ENCODE measurements around the gene UMODL1. TPM values are rescaled to one million over a fixed set of nuclear protein-coding genes. Genes with fewer than 3 reads are reported as not detected.

The UMODL1 gene
- total RNA-seq, 5 donors from 2014 or later (not counting 1 experiment from before 2014, with no cell fraction given), result 0.16 to 0.99 (median 0.82) TPM

GRCh38 chr21:42154237-42155044 lies 83.3 kb downstream of the UMODL1 start:
- H3K27me3 ChIP-seq (replicated peaks in 1 of 2; ENCODE audit: control insufficient read depth in 2 of 2, extremely low read depth in 1 of 2, insufficient read depth in 2 of 2, low read length in 1 of 2), result peaks cover 0 to 42% of the 10 kb centered on the region in 2 experiments
- ATAC-seq (replicated peaks in 1 of 4) (no peak), DNase-seq (no peak)
- CTCF ChIA-PET, result no interaction called here
- H3K36me3 Mint-ChIP-seq, result no peaks in the 10 kb centered on the region
- peaks cover under 1 to 7% of the 10 kb centered on the region in 2 experiments for H3K4me1 ChIP-seq (ENCODE audit: control insufficient read depth in 1 of 2, extremely low read depth in 1 of 2, insufficient read depth in 2 of 2, low read length in 2 of 2)
- POLR2A ChIA-PET, result no interaction called here
- WGBS (ENCODE audit: insufficient coverage), result 73% methylated on average over 14 of the region's 17 CpGs
- H3K27ac ChIP-seq (ENCODE audit: low read length), result no peak overlapping the region
- H3K4me1 Mint-ChIP-seq, result peaks cover 3 to 7% (median 6%) of the 10 kb centered on the region in 3 donors
- no peaks in the 10 kb centered on the region for H3K36me3 ChIP-seq (ENCODE audit: control insufficient read depth in 2 of 2, extremely low read depth in 1 of 2, insufficient read depth in 1 of 2, low read length in 1 of 2)
- H3K27me3 Mint-ChIP-seq, result peaks cover 0 to 2% of the 10 kb centered on the region in 2 donors
- no peak overlapping the region for H3K4me3 ChIP-seq (ENCODE audit: control insufficient read depth in 1 of 2, extremely low read depth in 1 of 2, low read length in 1 of 2)
- no peak overlapping the region for H3K4me3 Mint-ChIP-seq
- no peaks in the 10 kb centered on the region for H3K9me3 ChIP-seq
- no peaks in the 10 kb centered on the region for H3K9me3 Mint-ChIP-seq
- no peak overlapping the region for H3K27ac Mint-ChIP-seq

GRCh38 chr21:42155045-42155855 lies 84.1 kb downstream of the UMODL1 start:
- Mint-ChIP-seq H3K4me3 (no peak overlapping the region), H3K27me3 (peaks cover 0 to 2% of the 10 kb centered on the region in 2 donors), H3K36me3 (no peaks in the 10 kb centered on the region), H3K4me1 (peaks cover 8 to 12% (median 11%) of the 10 kb centered on the region in 3 donors), H3K27ac (no peak overlapping the region), H3K9me3 (no peaks in the 10 kb centered on the region)
- DNase-seq (no peak), ATAC-seq (replicated peaks in 1 of 4) (no peak)
- POLR2A ChIA-PET, result no interaction called here
- WGBS (ENCODE audit: insufficient coverage), result 85% methylated on average over 15 of the region's 23 CpGs
- Histone ChIP-seq H3K4me1 (ENCODE audit: control insufficient read depth in 1 of 2, extremely low read depth in 1 of 2, insufficient read depth in 2 of 2, low read length in 2 of 2) (peaks cover 8 to 12% of the 10 kb centered on the region in 2 experiments), H3K9me3 (no peaks in the 10 kb centered on the region), H3K27ac (ENCODE audit: low read length) (no peak overlapping the region), H3K4me3 (ENCODE audit: control insufficient read depth in 1 of 2, extremely low read depth in 1 of 2, low read length in 1 of 2) (no peak overlapping the region), H3K27me3 (replicated peaks in 1 of 2; ENCODE audit: control insufficient read depth in 2 of 2, extremely low read depth in 1 of 2, insufficient read depth in 2 of 2, low read length in 1 of 2) (peaks cover 0 to 46% of the 10 kb centered on the region in 2 experiments), H3K36me3 (ENCODE audit: control insufficient read depth in 2 of 2, extremely low read depth in 1 of 2, insufficient read depth in 1 of 2, low read length in 1 of 2) (no peaks in the 10 kb centered on the region)
- CTCF ChIA-PET, result no interaction called here

GRCh38 chr21:42156690-42157605 lies 85.8 kb downstream of the UMODL1 start:
- ChIA-PET CTCF (no interaction called here), POLR2A (interaction anchor here in 1 of 2 donors (0.6 kb wide), 1 partner anchor 246 kb away, joined by 9 read pairs; no protein-coding TSS in a partner anchor)
- no peak overlapping the region for H3K27ac Mint-ChIP-seq
- no peaks in the 10 kb centered on the region for H3K9me3 Mint-ChIP-seq
- Histone ChIP-seq H3K4me1 (ENCODE audit: control insufficient read depth in 1 of 2, extremely low read depth in 1 of 2, insufficient read depth in 2 of 2, low read length in 2 of 2) (peaks cover 21 to 28% of the 10 kb centered on the region in 2 experiments), H3K27ac (ENCODE audit: low read length) (no peak overlapping the region), H3K9me3 (no peaks in the 10 kb centered on the region), H3K27me3 (replicated peaks in 1 of 2; ENCODE audit: control insufficient read depth in 2 of 2, extremely low read depth in 1 of 2, insufficient read depth in 2 of 2, low read length in 1 of 2) (peaks cover 0 to 41% of the 10 kb centered on the region in 2 experiments), H3K36me3 (ENCODE audit: control insufficient read depth in 2 of 2, extremely low read depth in 1 of 2, insufficient read depth in 1 of 2, low read length in 1 of 2) (no peaks in the 10 kb centered on the region), H3K4me3 (ENCODE audit: control insufficient read depth in 1 of 2, extremely low read depth in 1 of 2, low read length in 1 of 2) (no peak overlapping the region)
- H3K4me3 Mint-ChIP-seq, result no peak overlapping the region
- H3K36me3 Mint-ChIP-seq, result no peaks in the 10 kb centered on the region
- peaks cover 21 to 25% (median 25%) of the 10 kb centered on the region in 3 donors for H3K4me1 Mint-ChIP-seq
- H3K27me3 Mint-ChIP-seq, result peaks cover 0 to 2% of the 10 kb centered on the region in 2 donors
- WGBS (ENCODE audit: insufficient coverage), result 89% methylated on average over 14 of the region's 20 CpGs
- DNase-seq (no peak), ATAC-seq (replicated peaks in 1 of 4) (no peak)

- Mint-ChIP-seq H3K4me3 (no peak overlapping the region), H3K27me3 (peaks cover 0 to 2% of the 10 kb centered on the region in 2 donors), H3K4me1 (peaks cover 28 to 33% (median 32%) of the 10 kb centered on the region in 3 donors), H3K36me3 (no peaks in the 10 kb centered on the region), H3K27ac (no peak overlapping the region), H3K9me3 (no peaks in the 10 kb centered on the region)
- no peak for DNase-seq
- no peaks in the 10 kb centered on the region for H3K9me3 ChIP-seq
- POLR2A ChIA-PET, result interaction anchor here in 1 of 2 donors (0.6 kb wide), 1 partner anchor 247 kb away, joined by 9 read pairs; no protein-coding TSS in a partner anchor
- no peak overlapping the region for H3K27ac ChIP-seq (ENCODE audit: low read length)
- peaks cover 0 to 41% of the 10 kb centered on the region in 2 experiments for H3K27me3 ChIP-seq (replicated peaks in 1 of 2; ENCODE audit: control insufficient read depth in 2 of 2, extremely low read depth in 1 of 2, insufficient read depth in 2 of 2, low read length in 1 of 2)
- WGBS (ENCODE audit: insufficient coverage), result 90% methylated on average over 4 of the region's 11 CpGs
- CTCF ChIA-PET, result no interaction called here
- ATAC-seq (replicated peaks in 1 of 4), result no peak
- H3K4me3 ChIP-seq (ENCODE audit: control insufficient read depth in 1 of 2, extremely low read depth in 1 of 2, low read length in 1 of 2), result no peak overlapping the region
- H3K36me3 ChIP-seq (ENCODE audit: control insufficient read depth in 2 of 2, extremely low read depth in 1 of 2, insufficient read depth in 1 of 2, low read length in 1 of 2), result no peaks in the 10 kb centered on the region
- peaks cover 23 to 37% of the 10 kb centered on the region in 2 experiments for H3K4me1 ChIP-seq (ENCODE audit: control insufficient read depth in 1 of 2, extremely low read depth in 1 of 2, insufficient read depth in 2 of 2, low read length in 2 of 2)
Observed at GRCh38 chr21:42157606-42158310, 86.6 kb downstream of the UMODL1 start.

GRCh38 chr21:42158846-42159245 lies 87.7 kb downstream of the UMODL1 start:
- peak overlapping the region in 1 of 3 donors; percentile 44 for H3K4me3 Mint-ChIP-seq
- CTCF ChIA-PET, result no interaction called here
- no peak for DNase-seq

More at GRCh38 chr21:42158846-42159245, 87.7 kb downstream of the UMODL1 start:
- POLR2A ChIA-PET, result interaction anchor here in 1 of 2 donors (0.9 kb wide), 1 partner anchor 100 kb away, joined by 3 read pairs; no protein-coding TSS in a partner anchor
- no peak overlapping the region for H3K27ac ChIP-seq (ENCODE audit: low read length)
- no peaks in the 10 kb centered on the region for H3K9me3 ChIP-seq
- Mint-ChIP-seq H3K4me1 (peaks cover 28 to 44% (median 39%) of the 10 kb centered on the region in 3 donors), H3K27ac (no peak overlapping the region), H3K27me3 (peaks cover 0 to 2% of the 10 kb centered on the region in 2 donors), H3K9me3 (no peaks in the 10 kb centered on the region), H3K36me3 (no peaks in the 10 kb centered on the region)
- WGBS (ENCODE audit: insufficient coverage), result 77% methylated on average over 7 of the region's 8 CpGs
- no peak overlapping the region for H3K4me3 ChIP-seq (ENCODE audit: control insufficient read depth in 1 of 2, extremely low read depth in 1 of 2, low read length in 1 of 2)
- no peak for ATAC-seq (replicated peaks in 1 of 4)
- no peaks in the 10 kb centered on the region for H3K36me3 ChIP-seq (ENCODE audit: control insufficient read depth in 2 of 2, extremely low read depth in 1 of 2, insufficient read depth in 1 of 2, low read length in 1 of 2)
- peaks cover 0 to 35% of the 10 kb centered on the region in 2 experiments for H3K27me3 ChIP-seq (replicated peaks in 1 of 2; ENCODE audit: control insufficient read depth in 2 of 2, extremely low read depth in 1 of 2, insufficient read depth in 2 of 2, low read length in 1 of 2)
- H3K4me1 ChIP-seq (ENCODE audit: control insufficient read depth in 1 of 2, extremely low read depth in 1 of 2, insufficient read depth in 2 of 2, low read length in 2 of 2), result peaks cover 23 to 37% of the 10 kb centered on the region in 2 experiments

Data from T-cell (primary cell).